Tibial nerve (tissue), 4 donors: Measurements from ENCODE around the gene ULBP1.
"Not testable (repeated sequence)": the region's sequence is repeated elsewhere in the genome, so short reads cannot be mapped to it uniquely, and the experiment has no call there.

Experiments
- CTCF ChIP-seq, 5 experiments: fragments of 200-600 bp in 3 of 5; fragments of 450-650 bp in 2 of 5; sonication (generic) in 3 of 5; IDR thresholded peaks; one replicate each; pipeline ENCODE4 v1.5.1; 2016 to 2019; ENCODE audit warnings: antibody characterized with exemption in 5 of 5, mild to moderate bottlenecking in 3 of 5, moderate library complexity in 2 of 5
- EP300 ChIP-seq, 2 donors: sonication (generic); formaldehyde crosslinking; IDR thresholded peaks; one replicate each; pipeline ENCODE4 v1.6.1; 2017; ENCODE audit warnings: antibody characterized with exemption in 2 of 2, mild to moderate bottlenecking in 1 of 2
- POLR2A ChIP-seq, 2 donors: fragments of 450-650 bp; IDR thresholded peaks; one replicate each; pipeline ENCODE4 v1.6.1; 2017; ENCODE audit warnings: antibody characterized with exemption in 2 of 2, mild to moderate bottlenecking in 2 of 2, moderate library complexity in 2 of 2

GRCh38 chr6:149927025-149927424 is 36.7 kb upstream of the ULBP1 start:
- TF ChIP-seq CTCF, EP300, POLR2A (IDR thresholded peaks at IDR 0.05): not testable (repeated sequence)
